HG02610 (cell line): ENCODE results near the gene CTAGE4.
"Not testable (repeated sequence)": the region's sequence is repeated elsewhere in the genome, so short reads cannot be mapped to it uniquely, and the experiment has no call there.

Experiments used
- ATAC-seq: cut with Tn5 transposase; IDR thresholded peaks from one replicate; pipeline ENCODE4 v1.9.1; 2021; ENCODE audit warnings: mild to moderate bottlenecking, moderate library complexity; ENCODE audit not compliant: unreplicated experiment

The CTAGE4 gene

GRCh38 chr7:144183166-144183565, at the start of gene CTAGE4:
CTAGE4 (plus strand) TSS chr7:144183466; CDS start chr7:144183504, 38 bp downstream.
- ATAC-seq: not testable (repeated sequence)

- ATAC-seq: no peak
Measured at GRCh38 chr7:144134116-144134515, 49.1 kb upstream of the CTAGE4 start.

GRCh38 chr7:144137501-144137900, 45.8 kb upstream of the CTAGE4 start:
- ATAC-seq: no peak

- ATAC-seq: no peak
Measured at GRCh38 chr7:144142187-144142586, 41.1 kb upstream of the CTAGE4 start.

- ATAC-seq: no peak
Measured at GRCh38 chr7:144144426-144144825, 38.8 kb upstream of the CTAGE4 start.

- ATAC-seq: no peak
Measured at GRCh38 chr7:144148224-144148827, 34.9 kb upstream of the CTAGE4 start.

GRCh38 chr7:144158861-144159260, 24.4 kb upstream of the CTAGE4 start:
- ATAC-seq: no peak

- ATAC-seq: no peak
Measured at GRCh38 chr7:144164784-144165183, 18.5 kb upstream of the CTAGE4 start.

- not testable (repeated sequence) for ATAC-seq
Measured at GRCh38 chr7:144171594-144172350, 11.5 kb upstream of the CTAGE4 start.

GRCh38 chr7:144174613-144175012, 8.7 kb upstream of the CTAGE4 start:
- no peak for ATAC-seq

- ATAC-seq: peak; percentile 97
Measured at GRCh38 chr7:144178380-144179164, 4.7 kb upstream of the CTAGE4 start.

GRCh38 chr7:144179165-144179479, 4.1 kb upstream of the CTAGE4 start:
- not testable (repeated sequence) for ATAC-seq

- ATAC-seq: not testable (repeated sequence)
Measured at GRCh38 chr7:144187848-144188247, 4.6 kb downstream of the CTAGE4 start.

GRCh38 chr7:144188578-144189171, 5.4 kb downstream of the CTAGE4 start:
- not testable (repeated sequence) for ATAC-seq

GRCh38 chr7:144193782-144194181, 10.5 kb downstream of the CTAGE4 start:
- ATAC-seq: not testable (repeated sequence)

- ATAC-seq: not testable (repeated sequence)
Measured at GRCh38 chr7:144194453-144194852, 11.2 kb downstream of the CTAGE4 start.

- ATAC-seq: peak; percentile 56
Measured at GRCh38 chr7:144195212-144195872, 12.1 kb downstream of the CTAGE4 start, which contains the start of gene ARHGEF35. ARHGEF35 (minus strand) TSS chr7:144195833; CDS start chr7:144188383, 7,450 bp downstream.

- not testable (repeated sequence) for ATAC-seq
Measured at GRCh38 chr7:144198934-144199333, 15.7 kb downstream of the CTAGE4 start.

GRCh38 chr7:144201978-144202377, 18.7 kb downstream of the CTAGE4 start:
- peak; percentile 56 for ATAC-seq

GRCh38 chr7:144203086-144203485, 19.8 kb downstream of the CTAGE4 start:
- not testable (repeated sequence) for ATAC-seq

- ATAC-seq: not testable (repeated sequence)
Measured at GRCh38 chr7:144205306-144205705, 22.0 kb downstream of the CTAGE4 start.
